Measurements from ENCODE around the gene LHX5.

- TF ChIP-seq POLR2A (IDR thresholded peaks at IDR 0.05) (no peak), CTCF (IDR thresholded peaks at IDR 0.05) (no peak)
Observed at GRCh38 chr12:113440947-113441782, 30.5 kb downstream of the LHX5 start.

Measured in esophagus squamous epithelium (tissue), 4 donors.